BE2C (cell line): Measurements from ENCODE around the gene OR1F1. TPM values are rescaled to one million over a fixed set of nuclear protein-coding genes. Genes with fewer than 3 reads are reported as not detected.
"Not testable (repeated sequence)": the region's sequence is repeated elsewhere in the genome, so short reads cannot be mapped to it uniquely, and the experiment has no call there.

ENCODE experiments used
- DNase-seq: peaks from one replicate; pipeline ENCODE4 v3.0.0-alpha.2; 2020
- H3K27me3 ChIP-seq: fragments of 250-450 bp; sonication (Bioruptor Pico); 2 replicates; pipeline ENCODE4 v1.5.1; 2020; ENCODE audit warnings: mild to moderate bottlenecking
- H3K36me3 ChIP-seq: fragments of 250-450 bp; sonication (Bioruptor Pico); 2 replicates; pipeline ENCODE4 v1.5.1; 2020; ENCODE audit warnings: mild to moderate bottlenecking
- H3K4me1 ChIP-seq: fragments of 250-450 bp; sonication (Bioruptor Pico); 2 replicates; pipeline ENCODE4 v1.5.1; 2020
- H3K4me3 ChIP-seq: 2 replicates; pipeline ENCODE4 v1.5.1; 2011; ENCODE audit warnings: low read depth, low read length
- H3K9me3 ChIP-seq: fragments of 250-450 bp; sonication (Bioruptor Pico); 2 replicates; pipeline ENCODE4 v1.5.1; 2020
- polyA plus RNA-seq: library from polyadenylated mRNA; unstranded; fragments of >200 nt; gene quantifications from one replicate; pipeline ENCODE4 v1.2.1, GENCODE V29; 2012; ENCODE audit warnings: low read depth, missing spikeins; ENCODE audit not compliant: insufficient read length, insufficient read depth
- TF ChIP-seq, protein P1 (sequence below): IDR thresholded peaks from 2 replicates; pipeline ENCODE4 v1.5.1; 2012; ENCODE audit warnings: mild to moderate bottlenecking, low read depth, low read length

Gene OR1F1
- polyA plus RNA-seq: not detected

- H3K9me3 ChIP-seq: no peaks in the 10 kb centered on the region
- peak within 1 kb of the TSS; percentile 92 for H3K4me3 ChIP-seq
- peak; percentile 70 for DNase-seq
- no peaks in the 10 kb centered on the region for H3K27me3 ChIP-seq
- no peaks in the 10 kb centered on the region for H3K36me3 ChIP-seq
- TF ChIP-seq, protein P1, sequence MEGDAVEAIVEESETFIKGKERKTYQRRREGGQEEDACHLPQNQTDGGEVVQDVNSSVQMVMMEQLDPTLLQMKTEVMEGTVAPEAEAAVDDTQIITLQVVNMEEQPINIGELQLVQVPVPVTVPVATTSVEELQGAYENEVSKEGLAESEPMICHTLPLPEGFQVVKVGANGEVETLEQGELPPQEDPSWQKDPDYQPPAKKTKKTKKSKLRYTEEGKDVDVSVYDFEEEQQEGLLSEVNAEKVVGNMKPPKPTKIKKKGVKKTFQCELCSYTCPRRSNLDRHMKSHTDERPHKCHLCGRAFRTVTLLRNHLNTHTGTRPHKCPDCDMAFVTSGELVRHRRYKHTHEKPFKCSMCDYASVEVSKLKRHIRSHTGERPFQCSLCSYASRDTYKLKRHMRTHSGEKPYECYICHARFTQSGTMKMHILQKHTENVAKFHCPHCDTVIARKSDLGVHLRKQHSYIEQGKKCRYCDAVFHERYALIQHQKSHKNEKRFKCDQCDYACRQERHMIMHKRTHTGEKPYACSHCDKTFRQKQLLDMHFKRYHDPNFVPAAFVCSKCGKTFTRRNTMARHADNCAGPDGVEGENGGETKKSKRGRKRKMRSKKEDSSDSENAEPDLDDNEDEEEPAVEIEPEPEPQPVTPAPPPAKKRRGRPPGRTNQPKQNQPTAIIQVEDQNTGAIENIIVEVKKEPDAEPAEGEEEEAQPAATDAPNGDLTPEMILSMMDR: no peak
- no peaks in the 10 kb centered on the region for H3K4me1 ChIP-seq
Observed at GRCh38 chr16:3187798-3188674, at the start of gene OR1F1. Gene OR1F1, plus strand, starts transcription at chr16:3188204.

- Histone ChIP-seq H3K9me3 (no peaks in the 10 kb centered on the region), H3K27me3 (no peaks in the 10 kb centered on the region), H3K36me3 (peaks cover 7% of the 10 kb centered on the region), H3K4me3 (no peak overlapping the region), H3K4me1 (peaks cover 2% of the 10 kb centered on the region)
- no peak for DNase-seq
- TF ChIP-seq, protein P1: no peak
Observed at GRCh38 chr16:3138342-3138741, 49.7 kb upstream of the OR1F1 start.

- TF ChIP-seq, protein P1: no peak
- peaks cover 7% of the 10 kb centered on the region for H3K36me3 ChIP-seq
- H3K4me1 ChIP-seq: peaks cover 8% of the 10 kb centered on the region
- H3K4me3 ChIP-seq: no peak overlapping the region
- no peaks in the 10 kb centered on the region for H3K9me3 ChIP-seq
- H3K27me3 ChIP-seq: no peaks in the 10 kb centered on the region
- DNase-seq: no peak
Observed at GRCh38 chr16:3138823-3139426, 49.1 kb upstream of the OR1F1 start.

DNA sequence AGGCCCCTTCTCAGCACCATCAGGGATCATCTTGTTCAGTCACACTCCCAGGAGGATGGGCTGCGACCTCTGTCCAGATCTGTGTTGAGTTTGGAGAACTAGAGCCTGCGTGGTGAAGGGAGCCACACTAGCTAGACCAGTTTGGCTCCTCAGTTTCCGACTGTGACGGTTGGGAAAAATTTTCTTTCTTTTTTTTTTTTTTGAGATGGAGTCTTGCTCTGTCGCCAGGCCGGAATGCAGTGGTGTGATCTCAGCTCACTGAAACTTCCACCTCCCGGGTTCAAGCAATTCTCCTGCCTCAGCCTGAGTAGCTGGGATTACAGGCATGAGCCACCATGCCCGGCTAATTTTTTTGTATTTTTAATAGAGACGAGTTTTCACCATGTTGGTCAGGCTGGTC lies 48.4 kb upstream of the OR1F1 start:
- not testable (repeated sequence) for H3K9me3 ChIP-seq, H3K36me3 ChIP-seq, H3K27me3 ChIP-seq, H3K4me3 ChIP-seq, DNase-seq, H3K4me1 ChIP-seq

- TF ChIP-seq, protein P1: no peak
- Histone ChIP-seq H3K27me3 (no peaks in the 10 kb centered on the region), H3K36me3 (peaks cover 7% of the 10 kb centered on the region), H3K4me1 (peaks cover 9% of the 10 kb centered on the region), H3K4me3 (no peak overlapping the region), H3K9me3 (no peaks in the 10 kb centered on the region)
- DNase-seq: no peak
Observed at GRCh38 chr16:3140603-3141427, 47.2 kb upstream of the OR1F1 start.

DNA sequence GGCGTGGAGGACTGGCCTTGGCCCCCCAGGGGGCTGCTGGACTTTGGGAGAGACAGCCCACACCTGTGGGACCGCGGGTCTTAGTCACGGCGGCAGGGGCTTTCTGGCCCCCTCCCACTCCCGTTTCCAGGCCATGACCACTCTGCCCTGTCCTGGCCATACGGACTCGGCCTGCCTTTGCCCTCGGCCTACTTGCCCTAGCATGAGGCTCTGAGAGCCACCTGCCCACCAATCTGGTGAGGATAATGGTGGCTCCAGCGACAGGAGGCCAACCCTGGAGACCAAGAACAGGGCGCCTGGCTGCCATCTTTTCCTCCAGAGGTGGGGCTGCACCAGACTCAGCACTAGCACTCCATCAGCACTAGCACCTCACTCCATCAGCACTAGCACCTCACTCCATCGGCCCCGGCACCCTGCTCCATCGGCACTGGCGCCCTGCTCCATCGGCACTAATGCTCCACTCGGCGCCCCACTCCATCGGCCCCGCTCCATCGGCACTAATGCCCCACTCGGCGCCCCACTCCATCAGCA lies 46.2 kb upstream of the OR1F1 start:
- no peak for DNase-seq
- TF ChIP-seq, protein P1: no peak
- peaks cover 9% of the 10 kb centered on the region for H3K4me1 ChIP-seq
- no peaks in the 10 kb centered on the region for H3K27me3 ChIP-seq
- no peak overlapping the region for H3K4me3 ChIP-seq
- no peaks in the 10 kb centered on the region for H3K9me3 ChIP-seq
- H3K36me3 ChIP-seq: peaks cover 7% of the 10 kb centered on the region
